C1 segment of cervical spinal cord (tissue), 14 donors: ENCODE data around the gene GSTK1.
"Not testable (repeated sequence)": the region's sequence is repeated elsewhere in the genome, so short reads cannot be mapped to it uniquely, and the experiment has no call there.

Experiments used
- DNase-seq, 14 donors: peaks; one replicate each; lab custom pipeline; 2025; lab: John Stamatoyannopoulos, UW

The GSTK1 gene

DNA sequence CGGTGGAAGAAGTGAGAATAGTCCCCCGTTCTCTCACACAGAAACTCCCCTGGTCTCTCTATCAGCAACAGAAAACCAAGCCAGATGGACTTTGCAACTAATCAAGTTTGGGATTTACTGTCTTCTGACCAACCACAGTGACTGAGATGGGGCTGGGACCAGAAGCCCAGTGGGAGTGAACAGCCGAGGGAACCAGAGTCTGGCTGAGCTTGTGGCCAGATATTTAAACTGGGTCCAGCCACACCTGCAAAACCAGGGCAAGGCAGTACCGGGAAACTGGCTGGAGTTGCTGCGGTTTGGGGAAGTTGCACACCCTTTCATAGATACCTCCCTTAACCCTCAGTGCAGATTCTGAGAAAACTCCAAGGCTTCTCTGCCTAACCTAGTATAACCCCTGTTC, 6.0 kb downstream of the GSTK1 start:
- DNase-seq: no peak

DNA sequence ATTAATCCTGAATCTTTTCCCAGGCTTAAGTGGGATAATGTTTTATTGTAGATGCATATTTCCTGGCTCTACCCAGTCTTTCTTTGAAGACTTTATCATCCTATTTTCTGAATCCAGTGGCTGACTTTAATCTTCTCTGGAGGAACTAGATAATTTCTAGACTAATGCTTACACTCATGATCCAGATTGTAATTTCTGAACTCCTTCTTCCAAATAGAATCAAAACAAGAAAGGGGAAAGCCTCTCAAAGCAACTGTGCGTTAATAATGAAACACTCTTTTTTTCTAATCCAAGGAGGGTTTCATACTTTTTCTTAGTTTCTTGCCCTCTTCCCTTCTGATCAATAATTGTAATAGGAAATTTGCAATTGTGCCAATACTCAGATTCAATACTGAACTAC, 8.0 kb downstream of the GSTK1 start:
- no peak for DNase-seq

DNA sequence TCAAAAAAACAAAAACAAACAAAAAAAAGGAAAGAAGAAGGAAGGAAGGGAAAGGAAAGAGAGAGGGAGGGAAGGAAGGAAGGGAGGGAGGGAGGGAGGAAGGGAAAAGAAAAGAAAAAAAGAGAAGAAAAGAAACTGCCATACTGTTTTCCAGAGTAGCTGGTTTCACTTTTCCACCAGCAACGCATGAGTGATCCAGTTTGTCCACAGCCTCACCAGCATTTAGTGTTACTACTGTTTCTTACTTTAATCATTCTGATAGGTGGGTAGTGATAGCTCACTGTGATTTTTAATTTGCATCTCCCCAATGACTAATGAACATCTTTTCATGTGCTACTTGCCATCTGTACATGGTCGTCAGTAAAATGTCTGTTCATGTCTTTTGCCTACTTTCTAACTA, 9.6 kb downstream of the GSTK1 start:
- no peak for DNase-seq

DNA sequence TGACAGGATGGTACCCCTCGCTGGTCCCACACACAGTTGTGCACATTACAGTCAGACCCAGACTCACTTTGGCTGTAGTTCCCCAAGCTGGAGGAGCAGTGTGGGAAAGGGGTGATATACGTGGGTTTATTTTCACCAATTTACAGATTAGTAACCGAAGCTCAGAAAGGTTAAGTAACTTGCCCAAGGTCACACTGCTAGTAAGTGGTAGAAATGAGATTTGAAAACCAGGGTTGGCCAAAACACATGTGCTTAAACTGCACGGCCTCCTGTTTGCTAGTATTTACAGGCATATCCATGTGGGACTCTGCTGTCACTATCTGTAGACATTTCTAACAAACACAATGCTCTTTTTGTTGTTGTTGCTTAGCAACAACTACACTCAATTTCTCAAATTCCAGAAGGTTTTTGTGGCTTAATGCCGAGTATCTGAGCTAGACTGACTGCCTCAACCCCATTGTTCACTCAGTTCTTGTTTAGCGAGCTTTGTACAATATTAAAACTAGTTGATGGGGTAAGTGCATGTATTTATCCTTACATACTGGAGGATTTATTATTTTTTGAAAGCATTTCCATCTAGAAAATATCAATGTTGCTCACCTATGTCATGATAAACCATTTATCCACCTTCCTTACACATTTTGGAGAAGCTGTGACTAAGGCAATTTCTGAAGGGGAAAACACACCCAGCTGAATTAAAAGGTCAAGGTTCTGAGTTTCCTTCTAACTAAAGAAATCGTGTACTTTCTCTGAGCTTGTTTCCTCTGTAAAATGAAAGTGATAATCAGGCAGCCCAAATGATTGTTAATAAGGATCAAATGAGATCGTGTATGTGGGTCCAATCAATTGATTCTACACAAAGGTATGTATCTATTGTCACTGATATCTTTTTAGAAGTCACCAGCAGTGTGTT, 16.2 kb downstream of the GSTK1 start:
- DNase-seq: peak in 1 of 14 donors; percentile 55

DNA sequence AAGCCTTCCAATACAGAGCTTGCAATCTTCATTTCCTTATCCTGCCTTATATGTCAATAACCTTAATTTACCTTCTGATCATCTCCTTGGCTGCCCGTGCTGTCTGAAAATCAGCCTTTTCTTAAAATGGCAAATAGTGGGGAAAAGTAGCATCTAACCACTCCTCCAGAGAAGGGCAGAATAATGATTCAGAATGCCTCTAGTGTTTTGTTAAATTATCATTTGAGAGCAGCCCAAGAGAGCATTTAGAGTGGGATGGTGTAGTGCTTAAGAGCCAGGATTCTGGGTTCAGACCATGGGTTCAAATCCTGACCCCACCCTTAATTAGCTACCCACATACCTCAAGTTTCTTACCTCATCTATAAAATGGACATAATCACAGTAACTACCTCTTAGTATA, 16.9 kb downstream of the GSTK1 start:
- DNase-seq: no peak

DNA sequence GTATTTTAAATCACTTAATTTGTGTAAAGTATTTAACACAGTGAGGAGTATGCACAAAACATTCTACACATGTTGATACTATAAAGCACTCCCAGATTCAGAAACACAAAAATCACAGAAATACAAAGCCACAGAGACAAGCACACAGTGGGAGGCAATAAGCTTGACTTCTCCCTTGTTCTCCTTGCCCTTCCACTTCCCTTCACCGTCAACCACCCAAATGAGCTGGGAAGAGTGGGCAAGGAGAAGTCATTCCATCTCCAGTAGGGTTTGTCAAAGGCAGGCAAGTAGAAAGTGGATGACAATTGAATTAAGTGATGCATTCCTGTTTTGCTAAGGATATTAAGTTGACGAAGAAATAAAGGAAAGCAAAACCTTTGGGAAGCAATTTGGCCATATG, 17.3 kb downstream of the GSTK1 start:
- DNase-seq: no peak

DNA sequence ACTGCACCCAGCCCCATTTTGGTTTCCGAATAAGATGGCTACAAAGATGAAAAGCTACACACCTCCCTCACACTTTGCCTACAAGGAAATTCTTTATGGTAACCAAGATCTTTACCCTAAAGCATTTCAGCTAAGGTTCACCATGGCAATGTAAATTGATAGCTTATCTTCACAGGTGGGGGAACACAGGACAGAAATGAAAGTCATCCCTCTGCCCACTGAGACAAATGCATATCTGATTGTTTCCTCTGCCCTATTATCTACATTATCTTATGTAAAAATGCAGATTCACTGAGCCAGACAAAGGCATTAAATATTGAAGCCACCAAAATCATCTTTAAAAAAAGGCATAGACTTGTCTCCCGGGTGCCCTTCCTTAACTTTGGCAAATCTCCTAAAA, 18.3 kb downstream of the GSTK1 start:
- no peak for DNase-seq

DNA sequence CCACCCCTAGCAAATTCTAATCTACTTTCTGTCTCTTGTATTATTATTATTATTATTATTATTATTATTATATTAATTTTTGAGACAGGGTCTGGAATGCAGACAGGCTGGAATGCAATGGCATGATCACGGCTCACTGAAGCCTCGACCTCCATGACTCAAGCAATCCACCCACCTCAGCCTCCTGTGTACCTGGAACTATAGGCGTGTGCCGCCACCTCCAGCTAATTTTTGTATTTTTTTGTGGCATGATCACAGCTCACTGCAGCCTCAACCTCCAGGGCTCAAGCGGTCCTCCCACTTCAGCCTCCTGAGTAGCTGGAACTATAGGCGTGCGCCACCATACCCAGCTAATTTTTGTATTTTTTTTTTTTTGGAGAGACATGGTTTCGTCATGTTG, 18.9 kb downstream of the GSTK1 start:
- no peak for DNase-seq

DNA sequence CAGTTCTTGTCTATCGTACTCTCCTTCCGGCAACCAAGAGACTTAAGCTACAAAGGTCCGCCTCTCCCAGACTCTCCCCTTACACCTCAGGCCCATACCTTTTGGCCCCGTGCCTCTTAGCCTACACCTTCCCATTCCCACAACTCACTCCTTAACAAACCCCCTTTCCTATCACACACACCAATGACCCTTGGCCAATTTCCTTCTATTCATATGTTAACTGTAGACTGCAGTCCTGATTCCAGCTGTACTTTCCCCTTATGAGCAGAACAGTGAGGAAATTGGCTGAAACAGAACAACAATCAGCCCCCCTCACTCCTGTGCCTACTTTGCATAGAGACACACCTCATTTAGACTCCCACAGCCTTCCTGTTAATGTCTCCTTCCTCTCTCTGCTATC, 20.1 kb downstream of the GSTK1 start:
- DNase-seq: no peak

DNA sequence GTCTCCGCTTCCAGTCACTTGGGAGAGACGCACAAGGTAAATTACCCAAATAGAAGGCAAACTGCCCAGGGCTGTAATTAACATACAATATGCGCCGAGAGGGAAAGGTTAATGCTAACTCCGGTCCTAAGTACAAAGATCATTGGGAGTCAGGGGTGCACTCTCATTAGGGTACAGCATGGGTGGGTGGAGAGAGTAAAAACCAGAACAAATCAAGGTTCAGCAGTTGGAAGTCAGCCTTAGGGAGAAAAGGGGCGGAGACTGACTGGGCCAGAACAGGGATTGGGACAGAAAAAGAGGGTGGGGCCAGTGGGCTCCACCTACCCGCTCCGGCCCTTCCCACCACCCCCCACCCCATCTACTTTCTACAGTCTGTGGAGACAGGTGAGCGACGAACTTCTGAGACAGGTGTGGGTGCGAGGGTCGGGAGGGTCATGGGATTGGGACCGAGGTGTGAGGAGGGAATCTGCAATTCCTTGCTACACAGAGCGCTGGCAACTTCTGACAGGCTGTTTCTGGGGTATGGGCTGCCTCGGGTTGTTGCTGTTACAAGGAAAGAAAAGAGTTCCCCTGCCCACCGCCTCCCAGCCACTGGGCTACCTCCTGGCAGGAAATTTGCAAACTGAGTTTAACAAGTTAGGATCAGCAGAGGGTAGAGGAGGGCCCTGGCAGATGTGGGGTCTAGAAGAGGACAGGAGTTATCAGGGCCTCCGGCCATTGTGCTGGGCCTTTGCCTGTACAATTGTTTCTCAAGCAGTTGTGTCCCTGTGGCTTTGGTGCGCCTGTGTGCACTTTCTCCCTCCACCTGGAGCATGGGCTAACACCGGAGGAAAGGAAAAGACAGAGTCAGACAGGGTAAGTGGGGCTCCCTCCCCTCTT, 21.6 kb downstream of the GSTK1 start, which contains the start of gene TMEM139:
Gene TMEM139, plus strand, starts transcription at position 368 of the 879 bp plus-strand sequence. CDS start 1,000 bp downstream, outside the sequence.
- DNase-seq: peak in 9 of 14 donors; percentile 11 to 64 (median 27)

DNA sequence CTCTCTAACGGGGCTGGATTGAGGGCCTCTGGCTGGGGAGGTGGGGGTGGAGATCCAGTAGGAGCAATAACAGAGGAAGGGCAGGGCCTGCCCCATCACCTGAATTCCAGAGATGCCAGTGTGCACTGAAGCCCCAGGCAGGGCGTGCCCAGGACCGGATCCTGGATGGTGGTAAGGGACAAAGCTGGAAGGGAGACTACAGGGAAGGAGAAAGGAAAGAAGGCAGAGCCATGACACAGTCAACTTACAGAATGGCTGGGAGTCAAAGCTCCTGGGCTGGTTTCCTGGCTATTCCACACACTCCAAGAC, 22.2 kb downstream of the GSTK1 start:
- DNase-seq: peak in 1 of 14 donors; percentile 35

DNA sequence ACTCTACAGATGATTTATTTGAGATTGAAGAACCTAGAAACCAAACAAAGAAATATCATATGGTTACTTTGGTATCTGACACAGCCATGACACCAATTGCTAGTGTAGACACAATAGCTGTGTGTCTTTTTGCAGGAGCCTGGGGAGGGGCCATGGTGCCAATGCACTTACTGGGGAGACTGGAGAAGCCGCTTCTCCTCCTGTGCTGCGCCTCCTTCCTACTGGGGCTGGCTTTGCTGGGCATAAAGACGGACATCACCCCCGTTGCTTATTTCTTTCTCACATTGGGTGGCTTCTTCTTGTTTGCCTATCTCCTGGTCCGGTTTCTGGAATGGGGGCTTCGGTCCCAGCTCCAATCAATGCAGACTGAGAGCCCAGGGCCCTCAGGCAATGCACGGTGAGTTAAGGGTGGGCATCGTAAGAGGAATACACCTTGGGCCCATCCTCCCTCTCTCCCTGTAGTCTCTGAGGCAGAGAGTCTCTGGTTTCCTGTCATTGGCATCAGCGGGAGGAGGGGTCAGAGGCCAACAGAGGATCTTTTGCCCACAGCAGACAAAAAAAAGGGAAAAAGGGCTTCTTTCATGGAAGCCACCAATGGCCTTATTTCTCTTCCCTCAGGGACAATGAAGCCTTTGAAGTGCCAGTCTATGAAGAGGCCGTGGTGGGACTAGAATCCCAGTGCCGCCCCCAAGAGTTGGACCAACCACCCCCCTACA, 22.7 kb downstream of the GSTK1 start:
- DNase-seq: peak in 9 of 14 donors; percentile 33 to 86 (median 68)

DNA sequence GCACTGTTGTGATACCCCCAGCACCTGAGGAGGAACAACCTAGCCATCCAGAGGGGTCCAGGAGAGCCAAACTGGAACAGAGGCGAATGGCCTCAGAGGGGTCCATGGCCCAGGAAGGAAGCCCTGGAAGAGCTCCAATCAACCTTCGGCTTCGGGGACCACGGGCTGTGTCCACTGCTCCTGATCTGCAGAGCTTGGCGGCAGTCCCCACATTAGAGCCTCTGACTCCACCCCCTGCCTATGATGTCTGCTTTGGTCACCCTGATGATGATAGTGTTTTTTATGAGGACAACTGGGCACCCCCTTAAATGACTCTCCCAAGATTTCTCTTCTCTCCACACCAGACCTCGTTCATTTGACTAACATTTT, 23.3 kb downstream of the GSTK1 start:
- DNase-seq: peak in 6 of 14 donors; percentile 28 to 86 (median 72)

DNA sequence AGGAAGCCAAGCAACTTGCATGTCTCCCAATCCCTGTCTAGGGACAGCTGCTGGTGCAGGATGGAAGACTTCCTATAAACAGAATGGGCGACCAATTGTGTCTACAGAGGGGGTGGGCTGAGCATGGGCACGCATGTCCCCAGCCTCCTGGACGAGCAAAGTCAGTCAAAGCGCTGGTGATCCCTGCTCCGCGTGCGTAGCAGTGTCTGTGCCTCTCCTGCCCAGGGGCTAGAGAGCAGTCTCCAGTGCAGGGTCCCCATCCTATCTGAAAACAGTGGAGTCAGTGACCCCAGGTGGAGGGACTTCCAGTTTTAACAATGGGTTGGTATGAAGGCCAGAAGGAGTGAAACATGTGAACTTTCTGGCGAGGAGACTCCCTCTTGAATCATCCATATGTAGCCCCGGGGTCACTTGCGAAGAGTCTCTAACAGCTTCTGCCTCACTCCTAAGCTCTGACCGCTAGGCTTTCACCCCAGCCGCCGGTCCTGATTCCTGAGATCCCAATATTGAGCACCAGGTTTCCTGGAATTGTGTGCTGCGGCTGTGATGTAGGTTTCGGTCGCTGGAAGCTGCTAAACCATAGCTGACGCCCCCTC, 24.2 kb downstream of the GSTK1 start:
- DNase-seq: peak in 3 of 14 donors; percentile 30 to 45 (median 30)

DNA sequence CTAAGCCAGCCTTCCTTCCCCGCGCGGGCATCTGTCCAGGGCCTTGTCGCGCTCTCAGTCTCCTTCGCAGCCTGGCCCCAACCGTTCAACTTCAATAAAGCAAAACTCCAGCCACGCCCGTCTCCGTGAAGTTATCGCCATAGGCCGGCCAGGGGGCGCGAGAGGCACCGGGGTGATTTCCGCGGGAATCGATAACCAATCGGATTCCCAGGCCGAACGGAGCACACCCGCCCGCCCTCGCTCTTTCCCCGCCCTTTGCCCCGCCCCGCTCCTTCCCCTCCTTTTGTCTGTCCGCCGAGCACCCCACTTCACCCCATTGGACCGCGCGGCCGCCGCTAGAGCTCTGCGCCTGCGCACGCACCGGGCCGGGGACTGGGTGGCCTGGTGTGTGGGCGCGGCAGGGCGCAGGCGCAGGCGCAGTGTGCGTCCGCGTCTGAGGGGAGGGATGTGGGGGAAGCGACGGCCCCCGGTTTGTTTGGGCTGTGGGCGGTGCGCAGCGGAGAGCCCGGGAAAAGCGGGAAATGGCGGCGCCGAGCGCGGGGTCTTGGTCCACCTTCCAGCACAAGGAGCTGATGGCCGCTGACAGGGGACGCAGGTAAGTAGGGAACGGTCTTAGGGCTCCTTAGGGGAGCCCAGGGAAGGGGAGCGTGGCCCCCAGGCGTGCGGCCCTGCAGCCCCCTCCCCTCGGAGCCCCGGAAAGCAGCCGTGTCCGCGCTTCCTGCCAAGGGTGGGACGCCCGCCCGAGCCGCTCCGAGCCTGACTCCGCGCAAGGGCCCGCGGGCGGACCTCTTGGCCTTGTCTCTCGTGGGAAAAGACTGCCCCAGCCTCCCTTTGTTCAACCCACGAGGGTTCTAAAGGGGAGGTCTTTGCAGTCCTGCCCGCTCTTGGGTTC, 24.9 kb downstream of the GSTK1 start, which contains the start of gene CASP2:
Gene CASP2, plus strand, starts transcription at position 417 of the 892 bp plus-strand sequence. Its CDS starts 105 bp downstream, at position 522.
- DNase-seq: peak; percentile 62 to 99 (median 95)

DNA sequence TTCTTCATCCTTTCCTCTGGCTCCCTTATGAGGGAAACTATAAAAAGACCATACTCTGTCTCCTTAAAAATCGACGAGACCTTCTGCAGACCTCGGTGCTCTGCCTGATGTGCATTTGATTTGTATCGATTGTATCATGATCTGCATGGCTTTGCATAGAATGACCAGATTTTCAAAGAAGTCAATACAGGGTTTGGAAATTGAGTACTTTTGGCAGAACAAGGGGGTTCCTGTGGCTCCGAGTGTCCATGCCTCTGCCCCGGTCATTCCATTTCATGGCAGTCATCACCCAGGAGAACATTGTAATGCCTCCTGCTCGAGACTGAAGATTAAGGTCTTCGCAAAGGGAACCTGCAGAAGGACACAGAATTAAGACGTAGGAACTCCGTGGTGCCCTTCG, 25.6 kb downstream of the GSTK1 start:
- DNase-seq: peak in 1 of 14 donors; percentile 22

DNA sequence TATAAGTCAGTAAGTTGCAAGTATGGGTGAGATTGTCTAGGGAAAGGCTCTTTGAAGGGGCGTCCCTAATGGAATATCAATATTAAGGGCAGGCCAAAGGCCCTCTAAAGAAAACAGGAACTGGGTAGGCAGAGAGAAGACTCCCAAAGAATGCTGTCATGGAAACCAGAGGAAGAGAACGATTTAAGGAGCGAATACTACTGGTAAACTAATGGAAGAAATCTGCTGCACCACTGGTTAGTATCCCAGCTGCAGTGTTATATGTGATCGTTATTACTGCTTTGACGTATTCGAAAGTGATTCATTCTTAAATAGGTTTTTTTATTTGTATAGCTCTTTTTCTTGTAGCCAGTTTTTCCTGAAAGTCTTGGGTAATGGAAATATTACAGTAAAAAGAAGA, 26.2 kb downstream of the GSTK1 start:
- no peak for DNase-seq

DNA sequence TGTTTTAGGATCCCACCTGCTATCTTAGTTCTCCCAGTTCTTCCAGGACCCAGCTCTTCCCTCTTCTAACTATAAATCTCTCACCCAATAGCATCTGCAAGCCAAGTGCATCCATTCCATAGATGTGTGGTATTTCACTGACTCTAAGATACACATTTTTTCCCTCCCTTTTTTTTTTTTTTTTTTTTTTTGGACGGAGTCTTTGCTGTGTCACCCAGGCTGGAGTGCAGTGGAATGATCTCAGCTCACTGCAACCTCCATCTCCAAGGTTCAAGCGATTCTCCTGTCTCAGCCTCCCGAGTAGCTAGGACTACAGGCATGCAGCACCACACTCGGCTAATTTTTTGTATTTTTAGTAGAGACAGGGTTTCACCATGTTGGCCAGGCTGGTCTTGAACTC, 26.6 kb downstream of the GSTK1 start:
- not testable (repeated sequence) for DNase-seq

DNA sequence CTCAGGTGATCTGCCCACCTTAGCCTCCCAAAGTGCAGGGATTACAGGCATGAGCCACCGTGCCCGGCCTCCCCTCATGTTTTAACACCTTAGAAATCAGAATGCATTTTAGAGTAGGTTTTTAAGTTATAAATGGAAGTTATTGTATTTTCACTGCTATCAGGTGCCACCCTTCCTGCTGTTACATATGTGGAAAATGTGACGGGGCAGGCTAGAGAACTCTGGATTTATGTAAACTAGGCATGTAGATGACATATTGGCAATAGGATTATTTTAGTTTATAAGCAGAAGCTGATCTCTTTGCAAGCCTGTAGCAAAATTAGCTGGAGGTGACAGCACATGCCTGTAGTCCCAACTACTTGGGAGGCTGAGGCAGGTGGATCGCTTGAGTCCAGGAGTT, 27.1 kb downstream of the GSTK1 start:
- DNase-seq: no peak

DNA sequence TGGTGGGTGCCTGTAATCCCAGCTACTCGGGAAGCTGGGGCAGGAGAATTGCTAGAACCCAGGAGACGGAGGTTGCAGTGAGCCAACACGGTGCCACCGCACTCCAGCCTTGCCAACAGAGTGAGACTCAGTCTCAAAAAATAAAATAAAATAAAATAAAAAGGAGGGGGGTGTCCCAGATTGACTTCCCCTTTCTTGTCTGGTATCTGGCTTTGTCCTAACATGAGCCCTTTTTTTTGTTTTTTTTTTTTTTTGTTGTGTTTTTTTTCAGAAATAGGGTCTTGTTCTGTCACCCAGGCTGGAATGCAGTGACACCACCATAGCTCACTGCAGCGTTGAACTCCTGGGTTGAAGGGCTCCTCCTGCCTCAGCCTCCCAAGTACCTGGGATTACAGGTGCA, 29.6 kb downstream of the GSTK1 start:
- DNase-seq: no peak
